LNCAP (cell line): ENCODE data around the gene DTNBP1.

Source experiments
- CTCF ChIP-seq: fragments of 450-650 bp; IDR thresholded peaks from 2 replicates; pipeline ENCODE4 v1.5.1; 2017; ENCODE audit warnings: mild to moderate bottlenecking

The DTNBP1 gene

GRCh38 chr6:15675536-15676220 is 12.8 kb upstream of the DTNBP1 start:
- TF ChIP-seq CTCF: no peak

DNA sequence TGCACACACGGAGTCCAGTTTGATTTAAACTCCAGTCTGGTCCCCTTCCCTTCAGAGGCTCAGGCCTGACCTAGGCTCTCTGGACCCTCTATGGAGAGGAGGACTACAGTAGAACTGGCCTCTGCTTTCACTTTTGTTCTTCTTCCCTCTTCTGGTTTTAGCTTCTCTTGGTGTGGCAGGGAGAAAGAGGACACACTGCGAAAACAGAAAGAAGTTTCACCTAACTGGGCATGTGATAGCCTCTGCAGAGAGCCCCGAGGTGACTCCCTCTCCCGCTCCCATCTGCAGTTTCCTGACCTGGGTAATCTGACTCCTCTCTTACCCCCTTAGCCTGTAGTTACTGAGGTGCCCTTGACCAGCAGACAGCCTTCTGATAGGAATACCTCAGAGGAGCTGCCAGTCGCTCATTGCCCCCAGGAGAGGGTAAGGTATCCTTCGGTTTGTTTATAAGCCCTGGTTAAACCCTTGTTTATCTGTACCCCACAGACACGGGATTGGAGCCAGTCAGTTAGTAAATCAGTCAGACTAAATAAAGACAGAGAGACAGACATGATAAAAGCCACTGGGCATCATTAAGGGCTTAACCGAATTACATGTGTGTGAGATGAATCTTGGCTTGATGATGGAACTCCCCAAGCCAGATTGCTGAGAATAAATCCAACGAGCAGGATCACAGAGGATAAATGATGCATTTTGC is 12.0 kb upstream of the DTNBP1 start:
- no peak for TF ChIP-seq CTCF

DNA sequence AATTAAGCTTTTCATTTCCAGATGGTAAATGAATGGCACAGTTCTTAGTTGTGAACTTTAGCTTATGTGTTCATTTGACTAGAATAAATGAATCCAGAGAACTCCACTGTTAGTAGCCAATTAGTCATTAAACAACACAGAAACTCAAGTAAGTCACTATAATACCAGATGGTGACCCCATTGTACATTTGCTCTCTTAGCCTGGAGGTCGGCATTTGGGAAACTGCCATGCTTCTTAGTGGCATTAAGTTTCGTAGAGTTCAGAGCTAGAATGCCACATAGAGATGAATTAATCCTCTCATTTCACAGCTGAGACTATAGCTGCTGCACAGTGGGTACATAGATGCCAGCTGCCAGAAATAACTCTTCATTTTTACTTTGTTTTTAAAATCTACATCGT is 10.8 kb upstream of the DTNBP1 start:
- TF ChIP-seq CTCF: no peak

- no peak for TF ChIP-seq CTCF
Observed at GRCh38 chr6:15672818-15673217, 10.0 kb upstream of the DTNBP1 start.

DNA sequence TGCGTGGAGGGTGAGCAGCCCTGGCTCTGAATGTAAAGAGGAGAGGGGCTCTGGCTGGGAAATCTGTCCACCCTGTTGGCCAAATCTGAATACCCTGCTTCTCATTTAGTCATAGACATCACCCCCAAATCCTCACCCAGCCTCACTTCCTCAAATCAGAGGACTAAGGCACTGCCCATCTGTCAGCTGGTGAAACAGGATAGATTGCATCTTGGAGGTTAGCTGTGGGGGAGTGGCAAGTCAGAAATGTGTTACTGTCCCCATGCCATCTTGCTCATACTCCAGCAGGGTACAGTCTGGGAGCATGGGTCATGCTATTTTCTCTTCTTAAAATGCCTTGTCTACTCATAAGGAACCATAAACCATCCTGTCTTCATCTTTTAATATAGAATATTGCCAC is 9.5 kb upstream of the DTNBP1 start:
- no peak for TF ChIP-seq CTCF

DNA sequence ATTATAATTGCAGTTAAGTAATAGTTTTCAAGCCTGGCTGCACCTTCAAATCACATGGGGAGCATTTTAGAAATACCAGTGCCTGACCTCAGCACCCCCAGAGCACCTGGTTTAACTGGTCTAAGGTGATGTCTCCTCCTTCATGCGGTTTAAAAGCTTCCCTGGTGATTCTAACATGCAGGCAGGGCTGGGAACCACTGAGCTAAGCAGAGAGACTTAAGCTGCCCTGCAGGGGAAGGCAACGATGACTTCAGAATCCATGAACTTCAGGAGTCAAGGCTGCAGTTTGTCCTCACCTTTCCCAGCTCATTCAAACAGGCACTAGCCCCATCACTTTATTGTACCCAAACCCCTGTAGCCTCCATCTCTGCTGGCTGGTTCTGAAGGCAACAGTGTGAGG is 6.1 kb upstream of the DTNBP1 start:
- no peak for TF ChIP-seq CTCF

DNA sequence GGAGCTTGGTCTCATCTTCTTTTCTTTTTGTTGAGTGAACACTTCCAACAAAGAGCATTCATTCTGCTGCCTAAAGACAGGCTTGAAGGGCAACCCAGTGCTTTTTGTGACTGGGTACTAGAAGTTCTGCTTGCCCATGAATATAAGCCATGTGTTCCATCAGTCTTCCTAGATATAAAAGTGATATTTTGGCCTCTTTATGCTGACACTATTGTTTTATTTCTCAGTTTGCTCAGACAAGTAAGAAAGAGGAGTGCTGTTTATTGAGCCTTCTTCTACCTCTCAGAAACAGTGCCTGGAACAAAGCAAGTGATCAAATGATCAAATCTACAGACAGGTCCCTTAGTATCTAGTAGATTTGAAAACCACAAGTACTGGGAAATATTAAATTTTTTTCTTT is 2.4 kb upstream of the DTNBP1 start:
- TF ChIP-seq CTCF: no peak
